AG20443 (cell line): Measurements from ENCODE around the gene UNC79.
A peak's percentile ranks its signal among the peaks of the same experiment; 100 is the strongest.
"Not testable (repeated sequence)": the region's sequence is repeated elsewhere in the genome, so short reads cannot be mapped to it uniquely, and the experiment has no call there.

Source experiments
- DNase-seq: peaks from one replicate; pipeline ENCODE4 v3.0.0; 2012; ENCODE audit warnings: low spot score, mixed read lengths

The UNC79 gene

DNA sequence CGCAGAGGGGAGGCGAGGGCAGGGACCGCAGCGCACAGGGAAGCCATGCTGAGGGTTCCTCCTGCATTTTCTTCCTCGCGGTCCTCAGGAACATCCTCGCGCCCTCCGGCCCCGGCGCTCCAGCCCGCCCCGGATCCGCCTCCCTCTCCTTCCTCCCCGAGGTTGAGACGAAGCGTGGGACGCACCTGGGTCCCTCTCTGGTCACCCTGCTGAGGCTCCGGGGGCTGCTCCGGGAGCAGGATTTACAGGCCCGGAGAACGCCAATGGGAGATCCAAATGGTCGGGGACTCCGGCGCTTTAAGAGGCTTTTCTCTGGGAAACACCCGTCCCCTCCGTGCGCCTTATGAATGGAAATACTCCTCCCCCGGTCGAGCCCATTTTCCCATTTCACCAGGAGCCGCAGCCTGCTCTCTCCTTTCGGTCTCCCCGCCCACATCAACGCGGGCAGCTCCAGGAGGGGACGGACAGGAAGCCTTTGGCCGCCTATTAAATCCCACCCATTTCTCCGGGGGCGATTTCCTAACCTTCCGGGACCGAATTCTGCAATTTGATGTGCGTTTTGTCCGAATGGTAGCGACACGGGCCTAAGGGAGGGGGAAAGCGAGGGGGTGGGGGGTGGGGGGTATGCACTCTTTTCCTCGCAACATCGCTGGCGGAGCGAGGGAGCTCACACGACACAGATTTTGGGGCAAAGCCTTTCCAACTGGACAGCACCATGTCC lies at the start of gene UNC79:
Gene UNC79, plus strand, starts transcription at position 625 of the 721 bp plus-strand sequence. Its CDS starts 91 bp downstream, at position 716.
- peak; percentile 30 for DNase-seq

- DNase-seq = no peak
Measured at GRCh38 chr14:93381644-93382043, 49.1 kb upstream of the UNC79 start.

DNA sequence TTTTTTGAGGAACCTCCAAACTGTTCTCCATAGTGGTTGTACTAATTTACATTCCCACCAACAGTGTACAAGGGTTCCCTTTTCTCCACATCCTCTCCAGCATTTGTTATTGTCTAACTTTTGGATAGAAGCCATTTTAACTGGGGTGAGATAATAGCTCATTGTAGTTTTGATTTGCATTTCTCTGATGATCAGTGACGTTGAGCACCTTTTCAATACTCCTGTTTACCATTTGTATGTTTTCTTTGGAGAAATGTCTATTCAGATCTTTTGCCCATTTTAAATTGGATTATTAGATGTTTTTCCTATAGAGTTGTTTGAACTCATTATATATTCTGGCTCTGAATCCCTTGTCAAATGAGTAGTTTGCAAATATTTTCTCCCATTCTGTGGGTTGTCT lies 46.5 kb upstream of the UNC79 start:
- not testable (repeated sequence) for DNase-seq

- no peak for DNase-seq
Measured at GRCh38 chr14:93395231-93395630, 35.5 kb upstream of the UNC79 start.

DNA sequence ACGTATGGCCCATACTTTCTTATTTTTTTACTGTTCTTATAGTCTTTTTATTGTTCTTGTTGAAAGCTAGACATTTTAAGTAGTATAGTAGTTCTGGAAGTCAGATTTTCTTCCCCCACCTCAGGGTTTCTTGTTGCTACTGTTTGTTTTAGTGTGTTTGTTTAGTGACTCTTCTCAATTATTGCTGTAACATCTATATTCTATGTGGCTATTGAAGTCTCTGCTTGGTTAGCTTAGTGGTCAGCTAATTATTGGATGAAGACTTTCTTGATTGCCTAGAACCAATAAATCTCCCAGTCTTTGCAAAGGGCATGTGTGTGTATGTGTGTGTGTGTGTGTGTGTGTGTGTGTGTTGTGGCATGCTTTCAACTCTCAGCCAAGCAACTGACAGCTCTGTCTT lies 34.3 kb upstream of the UNC79 start:
- DNase-seq = no peak

- no peak for DNase-seq
Measured at GRCh38 chr14:93398491-93398890, 32.2 kb upstream of the UNC79 start.

- DNase-seq = no peak
Measured at GRCh38 chr14:93402951-93403350, 27.8 kb upstream of the UNC79 start.

GRCh38 chr14:93410021-93410420 lies 20.7 kb upstream of the UNC79 start:
- no peak for DNase-seq

GRCh38 chr14:93410893-93411292 lies 19.8 kb upstream of the UNC79 start:
- DNase-seq = no peak

DNA sequence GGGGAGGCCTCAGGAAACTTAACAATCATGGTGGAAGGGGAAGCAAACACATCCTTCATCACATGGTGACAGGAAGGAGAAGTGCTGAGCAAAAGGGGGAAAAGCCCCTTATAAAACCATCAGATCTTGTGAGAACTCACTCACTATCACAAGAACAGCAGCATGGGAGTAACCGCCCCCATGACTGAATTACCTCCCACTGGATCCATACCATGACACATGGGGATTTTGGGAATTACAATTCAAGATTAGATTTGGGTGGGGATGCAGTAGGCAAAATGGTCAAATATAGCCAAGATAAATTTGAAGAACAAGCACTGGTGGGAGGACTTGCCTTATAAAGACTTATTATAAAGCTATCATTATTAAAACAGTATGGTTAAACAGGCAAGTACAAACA lies 5.6 kb upstream of the UNC79 start:
- DNase-seq = not testable (repeated sequence)

GRCh38 chr14:93426750-93427149 lies 4.0 kb upstream of the UNC79 start:
- DNase-seq = no peak

DNA sequence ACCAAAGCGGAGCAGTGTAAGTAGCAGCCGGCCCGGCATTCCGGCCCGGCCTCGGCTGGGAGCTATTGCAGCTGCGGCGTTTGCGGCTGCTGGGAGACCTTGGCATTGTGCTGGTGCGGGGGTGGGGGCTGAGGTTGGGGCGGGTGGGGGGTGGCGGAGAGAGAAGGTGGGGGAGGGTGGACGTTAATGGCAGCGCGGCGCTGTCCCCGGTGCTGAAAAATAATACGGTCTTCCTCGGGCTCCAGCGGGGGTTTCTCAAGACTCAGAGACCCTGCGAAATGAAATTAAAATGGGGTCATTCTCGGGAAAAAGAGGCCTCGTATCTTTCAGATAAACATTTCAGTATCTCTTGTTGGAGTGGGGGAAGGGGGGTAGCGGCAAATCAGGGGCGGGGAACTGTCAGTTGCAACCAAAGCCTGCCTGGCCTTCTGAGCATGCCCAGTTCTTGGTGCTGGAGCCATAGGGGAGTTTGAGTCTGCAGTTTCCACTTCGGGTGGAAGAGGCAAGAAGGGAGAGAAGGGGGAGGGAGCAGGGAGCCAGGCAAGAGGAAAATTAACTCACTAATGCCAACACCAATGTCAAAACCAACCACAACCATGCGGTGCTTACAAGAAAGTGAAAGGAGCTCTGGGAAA lies 414 bp downstream of the UNC79 start:
- peak; percentile 49 for DNase-seq

DNA sequence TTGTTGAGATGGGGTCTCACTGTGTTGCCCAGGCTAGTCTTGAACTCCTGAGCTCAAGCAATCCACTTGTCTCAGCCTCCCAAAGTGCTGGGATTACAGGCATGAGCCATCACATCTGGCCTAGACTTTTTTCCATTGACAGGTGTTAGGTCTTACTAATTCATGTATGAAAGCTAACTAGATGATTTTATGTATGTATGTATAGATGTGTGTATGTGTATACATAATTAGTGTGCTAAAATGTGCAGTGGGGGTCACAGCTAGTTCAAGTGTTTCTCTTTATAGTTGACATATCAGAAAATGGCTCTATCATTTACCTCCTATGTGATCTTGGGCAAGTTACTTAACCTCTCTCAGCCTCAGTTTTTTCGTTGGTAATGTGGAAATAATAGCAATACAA lies 23.5 kb downstream of the UNC79 start:
- no peak for DNase-seq

DNA sequence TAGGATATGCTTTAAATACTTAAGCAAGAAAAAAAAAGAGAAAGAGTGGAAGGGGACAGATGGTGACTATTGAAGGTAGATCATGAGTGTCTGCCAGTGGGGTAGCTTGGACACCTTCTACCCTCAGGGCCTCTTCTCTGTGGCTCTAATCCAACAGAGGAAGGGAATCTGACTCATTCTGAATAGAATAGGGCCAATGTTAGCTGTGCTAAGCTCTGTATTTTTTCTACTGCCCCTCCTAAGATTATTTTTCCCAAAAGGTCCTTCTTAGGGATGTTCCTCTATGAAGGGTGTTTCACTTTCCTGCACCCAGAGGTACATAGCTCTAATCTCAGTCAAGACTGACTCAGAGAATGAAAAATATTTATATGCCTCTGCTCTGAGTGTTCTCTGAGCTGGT lies 25.6 kb downstream of the UNC79 start:
- no peak for DNase-seq

GRCh38 chr14:93458234-93458633 lies 27.5 kb downstream of the UNC79 start:
- no peak for DNase-seq

DNA sequence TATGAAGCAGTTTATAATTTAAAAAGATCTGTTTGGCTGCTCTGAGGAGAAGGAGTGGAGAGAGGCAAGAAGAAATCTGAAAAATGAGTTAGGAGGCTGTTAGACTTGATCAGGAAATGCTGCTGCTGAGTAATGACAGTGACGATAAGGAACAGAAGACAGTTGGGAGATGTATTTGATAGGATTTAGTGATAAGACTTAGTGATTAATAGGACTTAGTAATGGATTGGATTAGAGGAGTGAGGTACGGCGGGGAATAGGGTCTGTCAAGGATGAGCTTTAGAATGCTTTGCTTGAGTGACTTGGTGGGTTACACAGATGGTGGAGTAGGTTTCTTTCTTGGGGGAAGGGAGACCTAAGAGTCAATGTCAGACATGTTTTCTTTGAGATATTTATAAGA lies 31.7 kb downstream of the UNC79 start:
- no peak for DNase-seq

GRCh38 chr14:93464271-93464670 lies 33.5 kb downstream of the UNC79 start:
- DNase-seq = no peak

GRCh38 chr14:93475471-93475870 lies 44.7 kb downstream of the UNC79 start:
- DNase-seq = no peak

DNA sequence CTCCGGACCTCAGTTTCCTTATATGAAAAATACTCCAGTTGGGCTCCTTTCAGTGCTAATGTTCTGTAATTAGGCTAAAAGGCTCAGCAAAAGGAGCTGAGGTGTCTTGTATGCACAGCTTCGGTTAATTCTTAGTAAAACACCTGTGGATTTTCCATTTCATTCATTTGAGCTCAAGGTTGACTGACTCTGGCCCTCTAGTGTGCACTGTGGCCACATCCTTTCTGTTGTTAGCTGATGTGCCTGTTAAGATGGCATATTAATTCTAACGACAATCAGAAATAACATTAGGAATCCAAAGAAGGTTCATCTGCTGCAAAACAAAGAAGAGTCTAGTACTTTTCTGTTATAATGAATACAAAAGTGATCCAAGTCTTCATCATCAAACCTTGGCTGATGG lies 45.6 kb downstream of the UNC79 start:
- no peak for DNase-seq

- not testable (repeated sequence) for DNase-seq
Measured at GRCh38 chr14:93479074-93479473, 48.3 kb downstream of the UNC79 start.

- no peak for DNase-seq
Measured at GRCh38 chr14:93480867-93481266, 50.1 kb downstream of the UNC79 start.

DNA sequence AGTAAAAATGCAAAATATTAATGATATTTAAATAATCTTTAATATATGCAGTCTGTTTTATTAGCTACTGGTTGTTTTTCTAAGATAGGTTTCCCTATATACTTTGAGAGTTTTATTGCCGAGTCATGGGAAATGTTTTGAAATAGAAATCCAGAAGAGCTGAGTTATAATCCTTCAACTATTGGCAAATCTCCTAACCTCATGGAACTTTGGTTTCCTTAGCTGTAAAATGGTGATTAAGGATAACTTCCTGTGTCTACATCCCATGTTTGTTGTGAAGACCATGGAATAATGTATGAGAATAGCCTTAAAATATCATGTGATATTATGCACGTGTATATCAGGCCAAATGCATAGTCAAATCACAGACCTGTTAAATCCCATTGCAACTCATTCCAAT lies 51.0 kb downstream of the UNC79 start:
- no peak for DNase-seq

DNA sequence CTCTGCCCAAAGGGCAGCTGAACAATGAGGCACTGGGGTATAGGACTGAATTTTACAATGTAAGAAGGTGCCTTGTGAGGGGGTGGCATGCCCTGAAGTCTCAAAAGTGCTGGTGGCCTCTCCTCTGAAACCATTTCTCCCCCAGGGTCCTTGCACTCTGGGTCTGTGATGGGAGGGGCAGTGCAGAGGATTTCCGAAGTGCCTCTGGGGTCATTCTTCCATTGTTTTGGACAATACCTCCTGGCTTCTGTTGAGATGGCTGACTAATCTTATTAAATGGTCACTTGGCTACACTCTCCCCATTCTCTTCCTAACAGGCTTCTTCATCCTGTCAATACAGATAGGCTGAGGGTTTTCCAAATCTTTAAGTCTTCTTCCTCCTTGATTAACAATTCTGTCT lies 59.3 kb downstream of the UNC79 start:
- no peak for DNase-seq

GRCh38 chr14:93493054-93493453 lies 62.3 kb downstream of the UNC79 start:
- no peak for DNase-seq
